Endothelial cell of umbilical vein (primary cell): ENCODE measurements around the gene APRT. TPM values are rescaled to one million over a fixed set of nuclear protein-coding genes. Genes with fewer than 3 reads are reported as not detected.

Source experiments
- BruUV-seq: library from RNA; stranded (reverse); fragments of 400-500 nt; replicated peaks from 2 replicates; lab custom pipeline; 2021; lab: Mats Ljungman, UMichigan
- CTCF ChIA-PET: fragments of 300-600, 350-600 bp; sonication (Branson Sonifier 250); formaldehyde crosslinking; loops from one replicate; lab custom pipeline; 2021; ENCODE audit warnings: antibody characterized with exemption, inconsistent platforms; lab: Charles Lee
- POLR2A ChIA-PET: fragments of 300-600, 350-600 bp; sonication (Branson Sonifier 250); formaldehyde crosslinking; loops from one replicate; lab custom pipeline; 2021; ENCODE audit warnings: antibody characterized with exemption, inconsistent platforms; lab: Charles Lee
- DNase-seq: peaks from one replicate; pipeline ENCODE4 v3.0.0-alpha.2; 2011; ENCODE audit warnings: low read depth, low spot score
- FAIRE-seq: peaks from 2 replicates; lab custom pipeline; 2011; peaks lifted over from hg19 to GRCh38; lab: Jason Lieb, UNC
- H2AFZ ChIP-seq: 2 replicates; pipeline ENCODE4 v1.6.0; 2012; ENCODE audit warnings: low read depth, low read length, control low read depth, inconsistent platforms
- H3K27ac ChIP-seq: 2 replicates; pipeline ENCODE4 v1.5.1; 2011; ENCODE audit warnings: low read depth, mild to moderate bottlenecking, control low read depth, low read length, moderate library complexity; ENCODE audit not compliant: insufficient read depth
- H3K27me3 ChIP-seq, 2 experiments: 2 replicates each; pipeline versions ENCODE4 v1.6.0 to v1.6.1; 2011; ENCODE audit warnings: low read length in 2 of 2, mixed read lengths in 1 of 2; ENCODE audit not compliant: control insufficient read depth in 2 of 2, insufficient read depth in 2 of 2
- H3K36me3 ChIP-seq, 2 experiments: 2 replicates in 1 of 2; 3 replicates in 1 of 2; pipeline ENCODE4 v1.5.1; 2011; ENCODE audit warnings: low read length in 2 of 2, mild to moderate bottlenecking in 1 of 2, moderate library complexity in 1 of 2; ENCODE audit not compliant: control insufficient read depth in 2 of 2, insufficient read depth in 2 of 2; ENCODE audit errors: extremely low read depth in 1 of 2
- H3K4me1 ChIP-seq: 3 replicates; pipeline ENCODE4 v1.5.1; 2011; ENCODE audit warnings: mild to moderate bottlenecking, low read length; ENCODE audit not compliant: control insufficient read depth, insufficient read depth; ENCODE audit errors: extremely low read depth
- H3K4me2 ChIP-seq: 2 replicates; pipeline ENCODE4 v1.6.1; 2011; ENCODE audit warnings: low read length, control low read depth, mixed read lengths; ENCODE audit not compliant: insufficient read depth
- H3K4me3 ChIP-seq, 3 experiments: fragments of 200-600 bp in 1 of 3; sonication (generic), shearing (Covaris generic) in 1 of 3; replicated peaks in 1 of 3; 2 replicates each; pipeline ENCODE4 v1.5.1; 2011 to 2016; ENCODE audit warnings: control low read depth in 3 of 3, low read length in 3 of 3, mild to moderate bottlenecking in 2 of 3, inconsistent platforms in 1 of 3, low read depth in 1 of 3, moderate library complexity in 1 of 3; ENCODE audit not compliant: insufficient read depth in 1 of 3
- H3K79me2 ChIP-seq: 2 replicates; pipeline ENCODE4 v1.6.0; 2012; ENCODE audit warnings: low read length, inconsistent platforms; ENCODE audit not compliant: control insufficient read depth, insufficient read depth
- H3K9ac ChIP-seq: replicated peaks from 2 replicates; pipeline ENCODE3; 2011; ENCODE audit warnings: low read length, control low read depth; ENCODE audit not compliant: insufficient read depth; ENCODE audit errors: extremely low read depth
- H3K9me1 ChIP-seq: replicated peaks from 3 replicates; pipeline ENCODE4 v1.6.0; 2011; ENCODE audit warnings: mild to moderate bottlenecking, low read length; ENCODE audit not compliant: control insufficient read depth, insufficient read depth; ENCODE audit errors: extremely low read depth
- H3K9me3 ChIP-seq: replicated peaks from 2 replicates; pipeline ENCODE4 v1.5.1; 2012; ENCODE audit warnings: low read length, inconsistent platforms; ENCODE audit not compliant: control insufficient read depth, insufficient read depth
- H4K20me1 ChIP-seq: replicated peaks from 2 replicates; pipeline ENCODE3; 2011; ENCODE audit warnings: mild to moderate bottlenecking, low read length; ENCODE audit not compliant: control insufficient read depth, insufficient read depth; ENCODE audit errors: extremely low read depth
- EZH2 ChIP-seq: IDR thresholded peaks from 2 replicates; pipeline ENCODE4 v1.6.1; 2012; ENCODE audit warnings: borderline replicate concordance, low read depth, mild to moderate bottlenecking, moderate library complexity, low read length, inconsistent platforms; ENCODE audit not compliant: severe bottlenecking
- FOS ChIP-seq: IDR thresholded peaks from 2 replicates; pipeline ENCODE4 v1.6.1; 2011; ENCODE audit warnings: mild to moderate bottlenecking, low read length, moderate library complexity, borderline replicate concordance; ENCODE audit not compliant: insufficient read depth
- GATA2 ChIP-seq: IDR thresholded peaks from 2 replicates; pipeline ENCODE4 v1.7.0; 2011; ENCODE audit warnings: low read depth, mild to moderate bottlenecking, moderate library complexity, mixed read lengths, low read length; ENCODE audit not compliant: insufficient read length, insufficient read depth
- JUN ChIP-seq: IDR thresholded peaks from 2 replicates; pipeline ENCODE4 v1.6.1; 2011; ENCODE audit warnings: borderline replicate concordance, low read depth; ENCODE audit not compliant: insufficient read length, insufficient read depth
- MYC ChIP-seq: IDR thresholded peaks from one replicate; pipeline ENCODE4 v1.6.1; 2011; ENCODE audit warnings: mild to moderate bottlenecking, low read depth, low read length
- POLR2A ChIP-seq: IDR thresholded peaks from 2 replicates; pipeline ENCODE4 v1.6.1; 2012; ENCODE audit warnings: low read depth, mild to moderate bottlenecking, control low read depth, low read length
- POLR2AphosphoS5 ChIP-seq: IDR thresholded peaks from 2 replicates; pipeline ENCODE4 v1.6.1; 2012; ENCODE audit warnings: low read depth, mild to moderate bottlenecking, control low read depth, low read length, moderate library complexity; ENCODE audit not compliant: insufficient read depth
- dilution Hi-C: fragments of 300-500 bp; cut with MboI; formaldehyde crosslinking; loops from one replicate; pipeline ENCODE4 v1.15.0; 2019; ENCODE audit warnings: low sequenced_read_pairs; ENCODE audit not compliant: extremely low pct_ligation_motif_present
- intact Hi-C: fragments of 100-400 bp; cut with micrococcal nuclease; formaldehyde crosslinking; loops from one replicate; pipeline ENCODE4 v1.10.0; 2022
- polyA plus RNA-seq, 4 experiments: library from polyadenylated mRNA; depleted of rRNA in 3 of 4; stranded (reverse) in 3 of 4; unstranded in 1 of 4; fragments of >200 nt; gene quantifications; 2 replicates each; pipeline versions ENCODE4 v1.2.1 to v1.2.3, GENCODE V29; 2011 to 2012; ENCODE audit warnings: missing spikeins in 1 of 4
- total RNA-seq: library from RNA; stranded (reverse); gene quantifications from 2 replicates; pipeline ENCODE4 v1.2.3, GENCODE V29; 2021
- TF ChIP-seq, protein P1 (sequence below), 2 donors: IDR thresholded peaks; 1 replicate in 1 of 2; 2 replicates in 1 of 2; pipeline ENCODE4 v1.5.1; 2011; ENCODE audit warnings: low read length in 2 of 2, mild to moderate bottlenecking in 2 of 2, moderate library complexity in 2 of 2, control low read depth in 1 of 2, inconsistent platforms in 1 of 2, low read depth in 1 of 2; ENCODE audit not compliant: insufficient read depth in 1 of 2; ENCODE audit errors: extremely low read depth in 1 of 2
- TF ChIP-seq, protein P2 (sequence below): IDR thresholded peaks from 2 replicates; pipeline ENCODE4 v1.6.1; 2011; ENCODE audit not compliant: insufficient read depth, insufficient read length

APRT gene
- total and polyA plus RNA-seq, 2 donors (not counting 3 experiments of a cell fraction or from before 2014, with no cell fraction given) = 143 to 152 TPM

DNA sequence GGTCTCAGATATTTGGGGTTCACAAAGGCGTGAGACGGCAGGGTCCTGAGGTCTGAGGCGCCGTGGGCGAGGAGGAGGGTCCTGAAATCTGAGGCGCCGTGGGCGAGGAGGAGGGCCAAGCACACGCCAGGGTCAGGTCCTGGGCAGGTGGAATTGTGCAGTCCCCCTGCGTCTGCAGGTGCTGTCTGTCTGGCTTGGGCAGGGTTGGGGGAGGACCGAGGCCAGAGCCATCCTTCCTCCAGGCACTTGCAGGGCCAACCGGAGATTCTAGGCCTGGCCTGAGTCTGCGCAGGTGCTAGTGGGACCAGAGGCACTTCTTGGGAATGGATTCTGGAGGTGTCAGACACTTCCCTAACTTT, 2.4 kb upstream of the APRT start:
- intact Hi-C loops (loop anchor here (5.0 kb wide), 1 partner anchor 108 kb away; no protein-coding TSS in a partner anchor), dilution Hi-C loops (no loop called here)
- Histone ChIP-seq H4K20me1 (no peaks in the 10 kb centered on the region), H3K9ac (no peak overlapping the region), H3K79me2 (peaks cover 23% of the 10 kb centered on the region), H3K9me1 (no peaks in the 10 kb centered on the region), H3K4me3 (no peak overlapping the region), H2AFZ (no peak overlapping the region), H3K36me3 (peaks cover 0 to 10% of the 10 kb centered on the region in 2 experiments), H3K4me1 (peaks cover 17% of the 10 kb centered on the region), H3K27ac (no peak overlapping the region), H3K4me2 (no peak overlapping the region), H3K27me3 (no peaks in the 10 kb centered on the region), H3K9me3 (no peaks in the 10 kb centered on the region)
- DNase-seq = no peak
- TF ChIP-seq, protein P1, sequence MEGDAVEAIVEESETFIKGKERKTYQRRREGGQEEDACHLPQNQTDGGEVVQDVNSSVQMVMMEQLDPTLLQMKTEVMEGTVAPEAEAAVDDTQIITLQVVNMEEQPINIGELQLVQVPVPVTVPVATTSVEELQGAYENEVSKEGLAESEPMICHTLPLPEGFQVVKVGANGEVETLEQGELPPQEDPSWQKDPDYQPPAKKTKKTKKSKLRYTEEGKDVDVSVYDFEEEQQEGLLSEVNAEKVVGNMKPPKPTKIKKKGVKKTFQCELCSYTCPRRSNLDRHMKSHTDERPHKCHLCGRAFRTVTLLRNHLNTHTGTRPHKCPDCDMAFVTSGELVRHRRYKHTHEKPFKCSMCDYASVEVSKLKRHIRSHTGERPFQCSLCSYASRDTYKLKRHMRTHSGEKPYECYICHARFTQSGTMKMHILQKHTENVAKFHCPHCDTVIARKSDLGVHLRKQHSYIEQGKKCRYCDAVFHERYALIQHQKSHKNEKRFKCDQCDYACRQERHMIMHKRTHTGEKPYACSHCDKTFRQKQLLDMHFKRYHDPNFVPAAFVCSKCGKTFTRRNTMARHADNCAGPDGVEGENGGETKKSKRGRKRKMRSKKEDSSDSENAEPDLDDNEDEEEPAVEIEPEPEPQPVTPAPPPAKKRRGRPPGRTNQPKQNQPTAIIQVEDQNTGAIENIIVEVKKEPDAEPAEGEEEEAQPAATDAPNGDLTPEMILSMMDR (IDR thresholded peaks at IDR 0.05; ENCODE audit: extremely low read depth in 1 of 2, insufficient read depth in 1 of 2, low read depth in 1 of 2, low read length in 2 of 2) = no peak
- TF ChIP-seq POLR2AphosphoS5 (no peak), POLR2A (no peak), EZH2 (no peak), FOS (no peak), MYC (no peak), JUN (no peak), GATA2 (no peak)
- TF ChIP-seq, protein P2, sequence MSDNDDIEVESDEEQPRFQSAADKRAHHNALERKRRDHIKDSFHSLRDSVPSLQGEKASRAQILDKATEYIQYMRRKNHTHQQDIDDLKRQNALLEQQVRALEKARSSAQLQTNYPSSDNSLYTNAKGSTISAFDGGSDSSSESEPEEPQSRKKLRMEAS = no peak
- no peak for FAIRE-seq
- ChIA-PET POLR2A (no interaction called here), CTCF (interaction anchor here (0.6 to 4.9 kb wide), 4 partner anchors 19 to 353 kb away, joined by 3 to 50 read pairs (median 4); partner anchors contain the start of genes GALNS and TRAPPC2L)
- no TSS peak for BruUV-seq
